ENCODE data around the gene LIMK2.
"Not testable (repeated sequence)": the region's sequence is repeated elsewhere in the genome, so short reads cannot be mapped to it uniquely, and the experiment has no call there.

Gene LIMK2

GRCh38 chr22:31295360-31295759 is 83.3 kb downstream of the LIMK2 start:
- DNase-seq, result no peak

GRCh38 chr22:31295831-31296657 is 83.9 kb downstream of the LIMK2 start:
- DNase-seq, result no peak

- no peak for DNase-seq
Observed at GRCh38 chr22:31300896-31301295, 88.8 kb downstream of the LIMK2 start.

- no peak for DNase-seq
Observed at GRCh38 chr22:31302006-31302405, 89.9 kb downstream of the LIMK2 start.

- DNase-seq, result no peak
Observed at GRCh38 chr22:31302537-31302936, 90.4 kb downstream of the LIMK2 start.

- no peak for DNase-seq
Observed at GRCh38 chr22:31305194-31305593, 93.1 kb downstream of the LIMK2 start.

- DNase-seq, result no peak
Observed at GRCh38 chr22:31308181-31308580, 96.1 kb downstream of the LIMK2 start.

GRCh38 chr22:31313366-31314147 is 101.5 kb downstream of the LIMK2 start:
- peak; percentile 63 for DNase-seq

- not testable (repeated sequence) for DNase-seq
Observed at GRCh38 chr22:31314220-31314619, 102.1 kb downstream of the LIMK2 start.

GRCh38 chr22:31321421-31321820 is 109.3 kb downstream of the LIMK2 start:
- DNase-seq, result no peak

GRCh38 chr22:31323578-31324550 is 111.8 kb downstream of the LIMK2 start:
- DNase-seq, result no peak

GRCh38 chr22:31326877-31327276 is 114.8 kb downstream of the LIMK2 start:
- DNase-seq, result no peak

GRCh38 chr22:31327806-31328543 is 115.9 kb downstream of the LIMK2 start:
- no peak for DNase-seq

- no peak for DNase-seq
Observed at GRCh38 chr22:31328544-31328960, 116.5 kb downstream of the LIMK2 start.

- DNase-seq, result no peak
Observed at GRCh38 chr22:31329029-31329428, 116.9 kb downstream of the LIMK2 start.
